IMR-90 (cell line): ENCODE data around the gene COL8A1. TPM values are rescaled to one million over a fixed set of nuclear protein-coding genes. Genes with fewer than 3 reads are reported as not detected.
A peak's percentile ranks its signal among the peaks of the same experiment; 100 is the strongest.

ENCODE experiments used
- ATAC-seq: fragments of 200-7000 bp; cut with Tn5 transposase; 2 replicates; pipeline ENCODE4 v1.9.1; 2020; ENCODE audit warnings: low read depth, mild to moderate bottlenecking, moderate library complexity
- BruUV-seq: library from RNA; stranded (reverse); fragments of 400-500 nt; replicated peaks from 2 replicates; lab custom pipeline; 2021; lab: Mats Ljungman, UMichigan
- CTCF ChIA-PET: fragments of 300-600 bp; formaldehyde crosslinking; extraction: SDS; loops from one replicate; lab custom pipeline; 2021; ENCODE audit warnings: antibody characterized with exemption; lab: Yijun Ruan, JAX
- POLR2A ChIA-PET: fragments of 300-600 bp; sonication (Branson Sonifier 250); formaldehyde crosslinking; loops from one replicate; lab custom pipeline; 2022; ENCODE audit warnings: antibody characterized with exemption; ENCODE audit not compliant: unreplicated experiment; lab: Charles Lee
- DNase-seq: peaks from one replicate; pipeline ENCODE4 v3.0.0; 2013
- H2AFZ ChIP-seq: replicated peaks from 2 replicates; pipeline ENCODE3; 2013; ENCODE audit warnings: low read length, mild to moderate bottlenecking; ENCODE audit not compliant: poor library complexity
- H2AK5ac ChIP-seq: 2 replicates; pipeline ENCODE4 v1.6.1; 2013; ENCODE audit warnings: low read depth, low read length, inconsistent platforms
- H2AK9ac ChIP-seq: replicated peaks from 2 replicates; pipeline ENCODE3; 2013; ENCODE audit warnings: mild to moderate bottlenecking, low read depth, low read length, moderate library complexity; ENCODE audit not compliant: poor library complexity
- H2BK120ac ChIP-seq: 2 replicates; pipeline ENCODE4 v1.6.1; 2013; ENCODE audit warnings: low read depth, low read length, inconsistent platforms
- H2BK15ac ChIP-seq: 3 replicates; pipeline ENCODE4 v1.6.1; 2013; ENCODE audit warnings: low read depth, low read length, inconsistent platforms
- H2BK20ac ChIP-seq: 2 replicates; pipeline ENCODE4 v1.6.1; 2013; ENCODE audit warnings: low read depth, mild to moderate bottlenecking, inconsistent platforms, low read length, moderate library complexity
- H2BK5ac ChIP-seq: 2 replicates; pipeline ENCODE4 v1.6.1; 2013; ENCODE audit warnings: mild to moderate bottlenecking, low read depth, low read length, inconsistent platforms; ENCODE audit not compliant: poor library complexity, severe bottlenecking
- H3K14ac ChIP-seq: replicated peaks from 2 replicates; pipeline ENCODE4 v1.6.1; 2013; ENCODE audit warnings: low read depth, low read length, inconsistent platforms
- H3K18ac ChIP-seq: 2 replicates; pipeline ENCODE4 v1.6.1; 2013; ENCODE audit warnings: low read depth, low read length, control low read depth
- H3K23ac ChIP-seq: 2 replicates; pipeline ENCODE4 v1.6.1; 2013; ENCODE audit warnings: low read depth, low read length, inconsistent platforms
- H3K27ac ChIP-seq: 2 replicates; pipeline ENCODE4 v1.5.1; 2013; ENCODE audit warnings: mild to moderate bottlenecking, control low read depth, low read length; ENCODE audit not compliant: insufficient read depth
- H3K27me3 ChIP-seq: 2 replicates; pipeline ENCODE4 v1.6.1; 2013; ENCODE audit warnings: low read length; ENCODE audit not compliant: control insufficient read depth, insufficient read depth
- H3K36me3 ChIP-seq: 2 replicates; pipeline ENCODE4 v1.6.1; 2013; ENCODE audit warnings: low read length, mixed read lengths; ENCODE audit not compliant: control insufficient read depth, insufficient read depth
- H3K4ac ChIP-seq: 2 replicates; pipeline ENCODE4 v1.6.1; 2013; ENCODE audit warnings: low read depth, low read length, inconsistent platforms
- H3K4me1 ChIP-seq: 2 replicates; pipeline ENCODE4 v1.6.1; 2013; ENCODE audit warnings: low read length, mixed read lengths; ENCODE audit not compliant: control insufficient read depth, insufficient read depth
- H3K4me2 ChIP-seq: 2 replicates; pipeline ENCODE4 v1.6.1; 2013; ENCODE audit warnings: low read depth, mild to moderate bottlenecking, control low read depth, low read length, moderate library complexity
- H3K4me3 ChIP-seq: 2 replicates; pipeline ENCODE4 v1.5.1; 2013; ENCODE audit warnings: low read depth, mild to moderate bottlenecking, control low read depth, low read length, moderate library complexity; ENCODE audit not compliant: insufficient read depth
- H3K56ac ChIP-seq: 2 replicates; pipeline ENCODE4 v1.6.1; 2013; ENCODE audit warnings: low read length, inconsistent platforms; ENCODE audit not compliant: insufficient read depth; ENCODE audit errors: extremely low read depth
- H3K79me1 ChIP-seq, 2 experiments: 2 replicates each; pipeline ENCODE4 v1.6.1; 2013; ENCODE audit warnings: low read length in 2 of 2, inconsistent platforms in 1 of 2, low read depth in 1 of 2
- H3K9ac ChIP-seq: 2 replicates; pipeline ENCODE4 v1.6.1; 2013; ENCODE audit warnings: low read depth, low read length, control low read depth
- H3K9me1 ChIP-seq: 2 replicates; pipeline ENCODE4 v1.6.1; 2013; ENCODE audit warnings: low read length, inconsistent platforms; ENCODE audit not compliant: insufficient read depth
- H3K9me3 ChIP-seq: 2 replicates; pipeline ENCODE4 v1.6.1; 2013; ENCODE audit warnings: low read length; ENCODE audit not compliant: control insufficient read depth, insufficient read depth
- H4K20me1 ChIP-seq: 2 replicates; pipeline ENCODE4 v1.6.1; 2013; ENCODE audit warnings: low read length, inconsistent platforms; ENCODE audit not compliant: insufficient read depth
- H4K5ac ChIP-seq: 2 replicates; pipeline ENCODE4 v1.6.1; 2013; ENCODE audit warnings: mild to moderate bottlenecking, low read depth, low read length, control low read depth
- H4K8ac ChIP-seq, 2 experiments: 2 replicates each; pipeline ENCODE4 v1.6.1; 2013; ENCODE audit warnings: low read depth in 2 of 2, low read length in 2 of 2, control low read depth in 1 of 2, inconsistent platforms in 1 of 2
- H4K91ac ChIP-seq: 2 replicates; pipeline ENCODE4 v1.6.1; 2013; ENCODE audit warnings: low read depth, low read length, inconsistent platforms; ENCODE audit not compliant: insufficient read depth
- BHLHE40 ChIP-seq: fragments of 150-350 bp; IDR thresholded peaks from 2 replicates; pipeline ENCODE4 v1.6.1; 2016; ENCODE audit warnings: mild to moderate bottlenecking, low read depth, low read length
- CEBPB ChIP-seq: IDR thresholded peaks from 2 replicates; pipeline ENCODE4 v1.6.1; 2012; ENCODE audit warnings: low read depth, low read length, improper control_type of control experiment
- WGBS, 2 experiments: methylation state at CpG; one replicate each; pipeline versions ENCODE4 v1.1.5 to v1.1.7; 2013; ENCODE audit warnings: missing lambda C conversion rate in 2 of 2; ENCODE audit not compliant: insufficient read length in 1 of 2; ENCODE audit errors: extremely low coverage in 2 of 2; 5-methylcytosine and 5-hydroxymethylcytosine counted together
- dilution Hi-C: fragments of 300-500 bp; cut with HindIII; formaldehyde crosslinking; loops from one replicate; pipeline ENCODE4 v1.14.3; 2018; ENCODE audit warnings: low sequenced_read_pairs; ENCODE audit not compliant: unreplicated experiment
- in situ Hi-C: fragments of 300-500 bp; cut with MboI; formaldehyde crosslinking; loops from 3 replicates; pipeline ENCODE4 v1.14.3; 2019; ENCODE audit warnings: low sequenced_read_pairs, inconsistent platforms, mixed read lengths
- intact Hi-C: fragments of 100-400 bp; cut with micrococcal nuclease; formaldehyde crosslinking; loops from 2 replicates; pipeline ENCODE4 v1.10.0; 2022
- polyA plus RNA-seq, 3 experiments: library from polyadenylated mRNA; depleted of rRNA; stranded (reverse); fragments of >200 nt; gene quantifications; 2 replicates each; pipeline ENCODE4 v1.2.3, GENCODE V29; 2012; ENCODE audit warnings: low replicate concordance in 1 of 3
- total RNA-seq: library from RNA; depleted of rRNA; stranded (reverse); fragments of >200 nt; gene quantifications from 2 replicates; pipeline ENCODE4 v1.2.3, GENCODE V29; 2012

Gene COL8A1
- total and polyA plus RNA-seq, 2 of the 4 experiments (the other 2 are of a cell fraction), result 119 to 151 TPM

- Histone ChIP-seq H3K9me3 (no peaks in the 10 kb centered on the region), H2AK9ac (no peak overlapping the region), H4K8ac (peak overlapping the region; percentile 67 to 69; a peak in 3 of 4 replicates), H3K9me1 (no peaks in the 10 kb centered on the region; the same call in 1 of the 2 replicates), H3K4me1 (peaks cover 2% of the 10 kb centered on the region), H3K79me1 (peaks cover 12 to 27% of the 10 kb centered on the region in 2 experiments; a peak in 3 of 4 replicates), H3K23ac (0 out of 2 replicates have a peak overlapping the region, but pooled peaks have one; percentile 39), H2AFZ (peak overlapping the region; percentile 93), H3K4ac (0 out of 2 replicates have a peak overlapping the region, but pooled peaks have one; percentile 91), H4K5ac (no peak overlapping the region), H3K27ac (no peak overlapping the region; the same call in 1 of the 2 replicates), H4K91ac (0 out of 2 replicates have a peak overlapping the region, but pooled peaks have one; percentile 81), H3K18ac (no peak overlapping the region), H3K36me3 (no peaks in the 10 kb centered on the region), H3K14ac (no peak overlapping the region), H3K56ac (peak overlapping the region; percentile 100), H3K27me3 (no peaks in the 10 kb centered on the region), H2BK5ac (no peak overlapping the region), H3K4me2 (peak overlapping the region; percentile 67), H2BK15ac (0 out of 3 replicates have a peak overlapping the region, but pooled peaks have one; percentile 94), H4K20me1 (no peaks in the 10 kb centered on the region), H2AK5ac (no peak overlapping the region), H2BK20ac (no peak overlapping the region), H3K4me3 (peak overlapping the region; percentile 92), H2BK120ac (no peak overlapping the region), H3K9ac (peak overlapping the region; percentile 93)
- in situ Hi-C loops, result no loop called here
- intact Hi-C loops, result no loop called here
- TF ChIP-seq CEBPB (0 out of 2 replicates have a peak, but pooled peaks have one; percentile 35), BHLHE40 (no peak)
- no peak for ATAC-seq
- no TSS peak for BruUV-seq
- ChIA-PET POLR2A (no interaction called here), CTCF (interaction anchor here (0.8 kb wide), 1 partner anchor 9 kb away, joined by 3 read pairs; no protein-coding TSS in a partner anchor)
- dilution Hi-C loops, result no loop called here
- WGBS, 2 experiments, result no CpG with 5 or more reads among the region's 15 CpGs
- DNase-seq, result no peak
These were observed 178.6 kb downstream of the COL8A1 start for GRCh38 chr3:99817047-99817436.
